Measurements from ENCODE around the gene BCR.
A peak's percentile ranks its signal among the peaks of the same experiment; 100 is the strongest.

Gene BCR

DNA sequence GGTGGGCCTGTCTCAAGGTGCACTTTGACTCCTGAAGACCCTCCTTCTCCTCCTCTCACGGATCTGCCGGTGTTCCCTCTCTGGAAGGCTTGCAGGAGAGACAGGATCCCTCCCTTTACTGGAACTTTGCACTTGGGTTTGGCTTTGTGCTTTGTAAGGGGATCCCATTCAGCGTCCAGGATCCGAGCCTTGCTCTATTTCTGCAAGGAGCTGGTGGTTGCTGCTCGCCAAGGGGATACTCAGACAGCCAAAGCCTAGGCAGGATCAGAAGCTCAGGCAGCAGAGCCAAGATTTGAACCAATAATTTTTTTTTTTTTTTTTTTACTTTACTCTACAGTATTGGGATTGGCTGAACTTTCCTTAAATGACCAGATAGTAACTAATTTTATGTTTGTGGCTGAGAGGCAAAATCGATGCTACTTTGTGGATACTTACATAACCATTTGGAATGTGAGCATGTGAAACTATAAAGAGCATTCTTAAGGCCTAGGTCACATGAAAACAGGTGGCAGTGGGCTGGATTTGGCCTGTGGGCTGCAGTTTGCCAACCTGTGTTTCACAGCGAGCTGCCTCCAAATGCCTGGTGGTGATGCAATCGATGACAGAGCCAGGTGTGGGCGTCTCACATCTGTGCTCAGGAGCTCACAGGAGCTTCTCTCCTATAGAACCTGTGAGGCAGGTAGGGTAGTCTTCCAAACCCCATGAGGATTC is 25.2 kb downstream of the BCR start:
- no peak overlapping the region for H3K4me3 ChIP-seq (ENCODE audit: low read length)
- peak; percentile 94 for DNase-seq (ENCODE audit: low read depth)
- TF ChIP-seq, protein P1, sequence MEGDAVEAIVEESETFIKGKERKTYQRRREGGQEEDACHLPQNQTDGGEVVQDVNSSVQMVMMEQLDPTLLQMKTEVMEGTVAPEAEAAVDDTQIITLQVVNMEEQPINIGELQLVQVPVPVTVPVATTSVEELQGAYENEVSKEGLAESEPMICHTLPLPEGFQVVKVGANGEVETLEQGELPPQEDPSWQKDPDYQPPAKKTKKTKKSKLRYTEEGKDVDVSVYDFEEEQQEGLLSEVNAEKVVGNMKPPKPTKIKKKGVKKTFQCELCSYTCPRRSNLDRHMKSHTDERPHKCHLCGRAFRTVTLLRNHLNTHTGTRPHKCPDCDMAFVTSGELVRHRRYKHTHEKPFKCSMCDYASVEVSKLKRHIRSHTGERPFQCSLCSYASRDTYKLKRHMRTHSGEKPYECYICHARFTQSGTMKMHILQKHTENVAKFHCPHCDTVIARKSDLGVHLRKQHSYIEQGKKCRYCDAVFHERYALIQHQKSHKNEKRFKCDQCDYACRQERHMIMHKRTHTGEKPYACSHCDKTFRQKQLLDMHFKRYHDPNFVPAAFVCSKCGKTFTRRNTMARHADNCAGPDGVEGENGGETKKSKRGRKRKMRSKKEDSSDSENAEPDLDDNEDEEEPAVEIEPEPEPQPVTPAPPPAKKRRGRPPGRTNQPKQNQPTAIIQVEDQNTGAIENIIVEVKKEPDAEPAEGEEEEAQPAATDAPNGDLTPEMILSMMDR (IDR thresholded peaks at IDR 0.05; ENCODE audit: insufficient read depth, low read depth, low read length, missing control alignments), result no peak

GRCh38 chr22:23206915-23207314 is 26.6 kb downstream of the BCR start:
- no peak for DNase-seq (ENCODE audit: low read depth)
- TF ChIP-seq, protein P1 (IDR thresholded peaks at IDR 0.05; ENCODE audit: insufficient read depth, low read depth, low read length, missing control alignments), result no peak
- no peak overlapping the region for H3K4me3 ChIP-seq (ENCODE audit: low read length)

GRCh38 chr22:23207729-23208393 is 27.6 kb downstream of the BCR start:
- H3K4me3 ChIP-seq (ENCODE audit: low read length), result no peak overlapping the region
- DNase-seq (ENCODE audit: low read depth), result no peak
- TF ChIP-seq, protein P1 (IDR thresholded peaks at IDR 0.05; ENCODE audit: insufficient read depth, low read depth, low read length, missing control alignments), result no peak

GRCh38 chr22:23210428-23211170 is 30.3 kb downstream of the BCR start:
- DNase-seq (ENCODE audit: low read depth), result no peak
- no peak overlapping the region for H3K4me3 ChIP-seq (ENCODE audit: low read length)
- TF ChIP-seq, protein P1 (IDR thresholded peaks at IDR 0.05; ENCODE audit: insufficient read depth, low read depth, low read length, missing control alignments), result no peak

- DNase-seq (ENCODE audit: low read depth), result no peak
- TF ChIP-seq, protein P1 (IDR thresholded peaks at IDR 0.05; ENCODE audit: insufficient read depth, low read depth, low read length, missing control alignments), result no peak
- no peak overlapping the region for H3K4me3 ChIP-seq (ENCODE audit: low read length)
These were observed 31.3 kb downstream of the BCR start for GRCh38 chr22:23211622-23212021.

- TF ChIP-seq, protein P1 (IDR thresholded peaks at IDR 0.05; ENCODE audit: insufficient read depth, low read depth, low read length, missing control alignments), result no peak
- no peak overlapping the region for H3K4me3 ChIP-seq (ENCODE audit: low read length)
- DNase-seq (ENCODE audit: low read depth), result no peak
These were observed 32.0 kb downstream of the BCR start for GRCh38 chr22:23212061-23213021.

Measured in epithelial cell of esophagus (primary cell).